Amygdala (tissue), 56 donors: ENCODE results near the gene CFAP58.

Experiments
- DNase-seq, 56 donors: peaks; one replicate each; lab custom pipeline; 2025; lab: John Stamatoyannopoulos, UW

The CFAP58 gene

GRCh38 chr10:104333032-104333727 is 20.5 kb upstream of the CFAP58 start:
- no peak for DNase-seq

GRCh38 chr10:104333728-104334373 is 19.8 kb upstream of the CFAP58 start:
- no peak for DNase-seq

- DNase-seq, result no peak
These were observed 19.1 kb upstream of the CFAP58 start for GRCh38 chr10:104334561-104334960.

GRCh38 chr10:104334965-104335650 is 18.5 kb upstream of the CFAP58 start:
- no peak for DNase-seq

- DNase-seq, result no peak
These were observed 16.7 kb upstream of the CFAP58 start for GRCh38 chr10:104336821-104337467.

GRCh38 chr10:104337521-104337984 is 16.1 kb upstream of the CFAP58 start:
- DNase-seq, result peak in 4 of 56 donors; percentile 19 to 46 (median 32)

- peak in 31 of 56 donors; percentile 20 to 82 (median 65) for DNase-seq
These were observed 15.5 kb upstream of the CFAP58 start, which contains the start of gene ITPRIP for GRCh38 chr10:104337985-104338735. TSS of gene ITPRIP (minus strand) at chr10:104338465. CDS start at chr10:104316051, 22,414 bp downstream.

- DNase-seq, result peak in 1 of 56 donors; percentile 25
These were observed 14.0 kb upstream of the CFAP58 start for GRCh38 chr10:104339469-104340110.

GRCh38 chr10:104340111-104340526 is 13.5 kb upstream of the CFAP58 start:
- no peak for DNase-seq

GRCh38 chr10:104340641-104341040 is 13.0 kb upstream of the CFAP58 start:
- no peak for DNase-seq

GRCh38 chr10:104342941-104343411 is 10.7 kb upstream of the CFAP58 start:
- DNase-seq, result no peak

GRCh38 chr10:104344219-104344618 is 9.4 kb upstream of the CFAP58 start:
- DNase-seq, result no peak

- DNase-seq, result no peak
These were observed 8.1 kb upstream of the CFAP58 start for GRCh38 chr10:104345515-104345914.

- DNase-seq, result no peak
These were observed 7.7 kb upstream of the CFAP58 start for GRCh38 chr10:104345941-104346340.

GRCh38 chr10:104347295-104348045 is 6.2 kb upstream of the CFAP58 start:
- no peak for DNase-seq

GRCh38 chr10:104348601-104349000 is 5.0 kb upstream of the CFAP58 start:
- no peak for DNase-seq

DNA sequence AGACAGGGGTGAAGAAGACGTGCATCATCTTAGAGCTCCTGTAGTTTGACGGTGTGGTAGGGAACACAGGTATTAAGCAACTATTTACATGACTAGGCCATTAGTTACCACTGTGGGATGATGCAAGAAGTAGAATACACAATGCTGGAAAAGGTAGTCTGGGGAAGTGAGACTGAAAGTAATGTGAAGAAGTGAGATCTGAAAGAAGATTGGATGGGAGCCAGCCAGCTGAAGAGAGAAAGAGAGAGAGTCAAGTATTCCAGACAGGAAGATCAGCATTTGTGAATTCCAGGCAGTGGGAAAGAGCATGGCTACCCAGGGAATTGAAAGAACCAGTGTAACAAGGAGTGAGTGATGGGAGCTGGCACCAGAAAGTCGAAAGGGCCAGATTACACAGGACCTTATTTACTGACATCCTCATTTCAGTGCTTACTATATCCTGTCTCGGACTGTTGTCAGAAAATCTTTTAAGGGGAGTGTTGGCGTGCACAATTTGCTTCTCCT is 4.0 kb upstream of the CFAP58 start:
- no peak for DNase-seq

DNA sequence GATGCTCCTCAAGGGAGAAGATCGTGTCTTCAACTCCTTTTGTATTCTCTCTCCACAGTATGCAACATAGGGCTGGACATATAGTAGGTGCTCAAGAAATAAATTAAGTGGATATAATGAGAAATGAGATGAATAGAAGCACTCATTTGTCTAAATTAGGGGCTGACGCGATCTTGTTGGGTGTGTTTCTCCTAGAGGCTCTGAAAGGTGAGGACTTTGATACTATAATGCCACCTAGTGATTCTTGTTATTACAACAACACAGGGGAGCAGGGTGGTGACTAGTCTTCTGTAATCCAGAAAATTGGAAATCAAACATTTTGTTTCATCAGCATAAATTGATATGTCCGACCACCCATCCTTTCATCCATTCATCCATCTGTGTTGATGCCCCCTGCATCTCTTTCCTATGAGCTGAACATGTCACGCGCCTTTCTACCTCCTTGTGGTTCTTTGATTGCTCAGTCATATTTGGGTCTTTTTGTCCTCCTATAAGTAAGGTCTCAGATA is 3.5 kb upstream of the CFAP58 start:
- DNase-seq, result peak in 2 of 56 donors; percentile 17 to 61
